GM12891 (cell line): Measurements from ENCODE around the gene ALPK3.

ENCODE experiments used
- POLR2A ChIP-seq: IDR thresholded peaks from 2 replicates; pipeline ENCODE4 v1.6.1; 2011; ENCODE audit warnings: low read depth, low read length, control low read depth
- POLR2AphosphoS5 ChIP-seq: IDR thresholded peaks from 2 replicates; pipeline ENCODE4 v1.6.1; 2011; ENCODE audit warnings: low read depth, low read length, control low read depth
- SPI1 ChIP-seq: IDR thresholded peaks from 2 replicates; pipeline ENCODE4 v1.6.1; 2011; ENCODE audit warnings: low read depth, low read length, control low read depth
- TAF1 ChIP-seq: IDR thresholded peaks from 2 replicates; pipeline ENCODE4 v1.6.1; 2011; ENCODE audit warnings: low read depth, low read length, control low read depth

- no peak for TF ChIP-seq POLR2A
- TF ChIP-seq POLR2AphosphoS5 = no peak
- no peak for TF ChIP-seq TAF1
- TF ChIP-seq SPI1 = no peak
Observed at GRCh38 chr15:84793431-84794161, 23.6 kb upstream of the ALPK3 start.
